ENCODE data around the gene ANKRD11.

GRCh38 chr16:89502081-89502843, 11.9 kb upstream of the ANKRD11 start:
- TF ChIP-seq EZH2 (IDR thresholded peaks at IDR 0.05; ENCODE audit: low read length, missing control alignments) (no peak), CTCF (conservative IDR thresholded peaks at IDR 0.05 in 1 of 2, IDR thresholded peaks at IDR 0.05 in 1 of 2; ENCODE audit: low read depth in 1 of 2, low read length in 2 of 2) (no peak)
